Common myeloid progenitor, CD34-positive (primary cell): ENCODE measurements around the gene IGFLR1.
"Not testable (repeated sequence)": the region's sequence is repeated elsewhere in the genome, so short reads cannot be mapped to it uniquely, and the experiment has no call there.

Experiments used
- CTCF ChIA-PET: fragments of 350-600 bp; sonication (Branson Sonifier 250); formaldehyde crosslinking; loops from one replicate; lab custom pipeline; 2021; ENCODE audit warnings: antibody characterized with exemption; lab: Charles Lee
- POLR2A ChIA-PET: fragments of 350-600 bp; sonication (Branson Sonifier 250); formaldehyde crosslinking; loops from one replicate; lab custom pipeline; 2021; ENCODE audit warnings: antibody characterized with exemption; lab: Charles Lee
- DNase-seq, 3 donors: peaks; one replicate each; pipeline versions ENCODE4 v3.0.0 to v3.0.0-alpha.2; 2013
- H3K27ac ChIP-seq, 2 experiments: 1 replicate in 1 of 2; 2 replicates in 1 of 2; pipeline ENCODE4 v1.7.0; 2013; ENCODE audit warnings: inconsistent platforms in 2 of 2, low read length in 2 of 2, mild to moderate bottlenecking in 2 of 2, low read depth in 1 of 2, moderate library complexity in 1 of 2; ENCODE audit not compliant: severe bottlenecking in 2 of 2, insufficient read depth in 1 of 2, poor library complexity in 1 of 2
- H3K27me3 ChIP-seq, 5 experiments: replicated peaks in 2 of 5; 1 replicate in 3 of 5; 2 replicates in 2 of 5; pipeline versions ENCODE4 v1.6.1 to v1.7.0; 2013; ENCODE audit warnings: low read length in 4 of 5, mild to moderate bottlenecking in 2 of 5, moderate library complexity in 2 of 5, inconsistent platforms in 1 of 5; ENCODE audit not compliant: insufficient read depth in 5 of 5, control insufficient read depth in 4 of 5
- H3K36me3 ChIP-seq, 4 experiments: 1 replicate in 2 of 4; 2 replicates in 2 of 4; pipeline versions ENCODE4 v1.6.1 to v1.7.0; 2013; ENCODE audit warnings: low read length in 3 of 4, control low read depth in 1 of 4, mild to moderate bottlenecking in 1 of 4; ENCODE audit not compliant: control insufficient read depth in 4 of 4, insufficient read depth in 4 of 4
- H3K4me1 ChIP-seq, 4 experiments: 1 replicate in 3 of 4; 2 replicates in 1 of 4; pipeline versions ENCODE4 v1.6.1 to v1.7.1; 2013; ENCODE audit warnings: low read length in 3 of 4, mild to moderate bottlenecking in 3 of 4, control low read depth in 1 of 4, inconsistent platforms in 1 of 4, moderate library complexity in 1 of 4; ENCODE audit not compliant: control insufficient read depth in 4 of 4, insufficient read depth in 4 of 4; ENCODE audit errors: control extremely low read depth in 1 of 4
- H3K4me3 ChIP-seq, 7 experiments: 1 replicate in 4 of 7; 2 replicates in 3 of 7; pipeline versions ENCODE4 v1.5.1 to v1.7.0; 2013; ENCODE audit warnings: mild to moderate bottlenecking in 7 of 7, low read length in 6 of 7, moderate library complexity in 6 of 7, inconsistent platforms in 2 of 7, low read depth in 2 of 7, control low read depth in 1 of 7; ENCODE audit not compliant: insufficient read depth in 4 of 7, control insufficient read depth in 1 of 7; ENCODE audit errors: extremely low read depth in 1 of 7
- H3K9me3 ChIP-seq, 5 experiments: 1 replicate in 4 of 5; 2 replicates in 1 of 5; pipeline versions ENCODE4 v1.6.1 to v1.7.1; 2013; ENCODE audit warnings: low read length in 4 of 5, mild to moderate bottlenecking in 2 of 5, inconsistent platforms in 1 of 5, low read depth in 1 of 5, moderate library complexity in 1 of 5; ENCODE audit not compliant: control insufficient read depth in 4 of 5, insufficient read depth in 2 of 5; ENCODE audit errors: control extremely low read depth in 1 of 5
- WGBS: methylation state at CpG from one replicate; pipeline ENCODE4 v1.1.5; 2013; ENCODE audit not compliant: insufficient coverage; 5-methylcytosine and 5-hydroxymethylcytosine counted together

Gene IGFLR1

DNA sequence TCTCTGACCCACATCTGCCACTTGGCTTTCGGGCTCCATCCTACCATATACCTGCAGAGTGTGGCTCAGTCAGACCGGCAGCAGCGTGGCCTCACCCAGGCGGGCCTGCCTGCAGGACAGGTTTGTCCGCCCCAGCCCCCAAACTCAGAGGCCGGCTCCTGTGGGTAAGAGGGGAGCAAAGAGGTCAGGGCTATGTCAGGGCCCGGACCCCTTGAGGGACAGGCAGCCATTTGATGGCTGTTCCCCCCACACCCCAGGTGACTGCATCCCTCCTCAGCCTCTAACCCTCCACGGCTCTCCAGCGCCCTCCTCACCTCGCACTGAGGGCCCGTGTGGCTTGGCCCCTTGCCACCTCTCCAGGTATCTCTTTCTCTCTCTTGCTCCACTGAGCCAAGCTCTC, 50.2 kb downstream of the IGFLR1 start:
- Histone ChIP-seq H3K27ac (no peak overlapping the region), H3K27me3 (peaks cover 0 to 4% (median 0%) of the 10 kb centered on the region in 5 experiments), H3K4me3 (no peak overlapping the region), H3K36me3 (no peaks in the 10 kb centered on the region), H3K4me1 (no peaks in the 10 kb centered on the region), H3K9me3 (no peaks in the 10 kb centered on the region)
- DNase-seq: no peak
- ChIA-PET POLR2A (no interaction called here), CTCF (interaction anchor here (0.7 to 5.3 kb wide), 6 partner anchors 8 to 48 kb away, joined by 3 to 43 read pairs (median 4); no protein-coding TSS in a partner anchor)
- 98% methylated on average over 6 of the region's 11 CpGs for WGBS

DNA sequence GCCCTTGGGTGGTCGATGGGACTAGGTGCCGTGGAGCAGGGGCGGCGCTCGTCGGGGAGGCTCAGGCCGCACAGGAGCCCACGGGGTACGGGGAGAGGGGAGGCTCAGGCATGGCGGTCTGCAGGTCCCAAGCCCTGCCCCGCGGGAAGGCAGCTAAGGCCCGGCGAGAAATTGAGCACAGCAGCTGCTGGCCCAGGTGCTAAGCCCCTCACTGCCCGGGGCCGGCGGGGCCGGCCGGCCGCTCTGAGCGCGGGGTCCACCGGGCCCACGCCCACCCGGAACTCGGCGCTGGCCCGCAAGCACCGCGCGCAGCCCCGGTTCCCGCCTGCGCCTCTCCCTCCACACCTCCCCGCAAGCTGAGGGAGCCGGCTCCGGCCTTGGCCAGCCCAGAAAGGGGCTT, 51.1 kb downstream of the IGFLR1 start:
- H3K4me3 ChIP-seq, POLR2A ChIA-PET, H3K27me3 ChIP-seq, H3K27ac ChIP-seq, H3K9me3 ChIP-seq, H3K36me3 ChIP-seq, DNase-seq, H3K4me1 ChIP-seq: not testable (repeated sequence)
- CTCF ChIA-PET: interaction anchor here (1.5 to 1.7 kb wide), 2 partner anchors 23 to 128 kb away, joined by 3 to 4 read pairs; no protein-coding TSS in a partner anchor
- 95% methylated on average over 29 of the region's 37 CpGs for WGBS

DNA sequence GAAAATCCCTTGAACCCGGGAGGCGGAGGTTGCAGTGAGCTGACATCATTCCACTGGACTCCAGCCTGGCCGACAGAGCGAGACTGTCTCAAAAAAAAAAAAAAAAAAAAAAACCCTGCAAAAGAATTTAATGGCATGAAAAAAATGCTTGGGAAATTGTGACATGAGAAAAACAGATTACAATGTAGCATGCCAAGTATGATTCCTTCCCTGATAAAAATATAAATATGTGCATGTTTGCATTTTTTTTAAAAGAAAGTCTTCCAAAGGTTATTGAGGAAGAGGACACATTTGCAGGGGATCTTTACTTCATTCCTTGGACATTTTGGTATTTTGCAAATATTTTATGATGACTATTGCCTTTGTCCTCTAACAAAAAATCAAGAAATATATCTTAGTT, 52.4 kb downstream of the IGFLR1 start:
- H3K36me3 ChIP-seq: no peaks in the 10 kb centered on the region
- no peak overlapping the region for H3K27ac ChIP-seq
- DNase-seq: no peak
- H3K4me1 ChIP-seq: no peaks in the 10 kb centered on the region
- ChIA-PET CTCF (interaction anchor here (1.7 kb wide), 1 partner anchor 130 kb away, joined by 4 read pairs; no protein-coding TSS in a partner anchor), POLR2A (interaction anchor here (0.6 kb wide), 1 partner anchor 22 kb away, joined by 3 read pairs; no protein-coding TSS in a partner anchor)
- no peaks in the 10 kb centered on the region for H3K27me3 ChIP-seq
- H3K4me3 ChIP-seq: no peak overlapping the region
- 100% methylated on average over 2 of the region's 4 CpGs for WGBS
- H3K9me3 ChIP-seq: no peaks in the 10 kb centered on the region
